Measurements from ENCODE around the gene TAC3.
A peak's percentile ranks its signal among the peaks of the same experiment; 100 is the strongest.
"Not testable (repeated sequence)": the region's sequence is repeated elsewhere in the genome, so short reads cannot be mapped to it uniquely, and the experiment has no call there.

The TAC3 gene

DNA sequence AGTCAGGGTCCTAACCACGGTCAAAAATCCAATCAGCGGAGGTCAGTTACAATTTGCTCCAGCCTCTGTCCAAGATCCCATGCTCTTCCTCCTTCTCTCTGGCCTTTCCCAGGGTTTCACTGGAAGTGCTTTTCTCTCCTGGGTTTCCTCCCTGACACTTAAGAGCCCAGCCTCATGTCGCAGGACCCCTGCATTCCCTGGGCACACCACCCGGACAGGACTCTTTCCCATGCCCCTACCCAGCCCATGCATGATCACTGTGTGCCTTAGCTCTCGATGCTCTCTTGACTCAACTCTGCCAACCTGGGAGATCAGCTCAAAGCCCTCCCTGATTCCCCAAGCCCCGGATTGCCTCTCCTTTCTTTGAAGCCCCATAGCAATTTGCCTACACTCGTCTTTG, 15.5 kb upstream of the TAC3 start:
- no peak for DNase-seq

DNA sequence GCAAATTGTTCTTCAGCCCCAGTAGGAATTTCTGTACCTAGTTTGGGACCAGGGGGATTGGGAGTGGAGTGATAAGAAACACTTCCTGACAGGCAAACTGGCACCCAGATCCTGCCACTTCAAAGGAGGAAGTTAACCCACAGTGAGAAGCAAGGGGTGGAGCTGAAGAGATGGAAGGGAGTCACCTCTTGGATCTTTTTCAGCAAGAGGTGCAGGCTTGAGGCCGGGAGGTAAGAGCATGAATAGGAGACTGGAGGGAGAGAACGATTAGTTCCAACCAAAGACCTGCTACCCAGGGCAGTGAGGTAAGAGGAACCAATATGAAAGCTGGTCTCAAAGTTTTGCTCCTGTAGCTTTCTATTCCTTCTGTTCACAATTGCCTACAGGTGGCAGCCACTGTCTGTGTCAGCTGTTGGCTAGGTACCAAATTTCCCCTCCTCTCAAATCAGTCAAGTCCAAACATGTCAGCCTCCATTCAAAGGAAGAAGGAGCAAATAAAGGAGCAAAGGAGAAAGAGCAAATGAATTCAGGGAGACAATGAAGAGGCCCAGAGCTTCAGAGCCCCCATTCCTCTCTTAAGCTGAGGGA, 14.9 kb upstream of the TAC3 start:
- DNase-seq: peak; percentile 56

DNA sequence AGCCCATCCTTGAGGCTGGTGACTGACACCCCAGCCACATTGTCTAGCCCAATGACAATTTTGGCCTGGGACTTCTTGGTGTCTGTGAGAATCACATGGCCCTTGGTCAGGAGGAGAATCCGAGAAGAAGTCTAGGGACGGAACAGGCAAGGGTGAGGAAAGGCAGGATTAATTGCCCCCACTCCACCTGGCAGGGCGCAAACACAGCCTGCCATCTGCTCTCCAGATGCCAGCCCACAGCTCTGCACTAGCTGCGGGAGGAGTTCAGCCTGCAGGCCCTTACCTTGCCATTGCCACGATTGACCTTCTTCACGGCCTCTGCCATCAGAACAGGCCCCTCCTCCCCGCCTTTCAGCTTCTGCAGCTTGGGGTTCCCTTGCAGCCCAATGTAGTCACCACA, 13.1 kb upstream of the TAC3 start:
- no peak for DNase-seq

DNA sequence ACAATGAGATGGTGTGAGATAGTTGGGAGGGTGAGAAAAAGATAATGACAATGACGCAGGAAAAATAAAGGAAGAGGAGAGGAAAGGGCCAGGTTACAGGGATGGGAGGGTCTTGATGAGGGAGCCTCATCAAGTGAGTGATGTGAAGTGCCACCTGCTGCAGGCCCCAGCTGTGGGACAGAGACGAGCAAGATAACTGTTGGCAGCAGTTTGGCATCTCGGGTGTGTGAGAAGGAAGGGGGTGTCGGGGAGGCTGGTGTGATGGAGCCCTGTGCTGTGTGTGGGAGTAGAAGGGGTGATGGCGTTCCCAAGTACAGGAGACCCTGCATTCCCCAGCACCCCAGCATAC, 11.4 kb upstream of the TAC3 start:
- no peak for DNase-seq

DNA sequence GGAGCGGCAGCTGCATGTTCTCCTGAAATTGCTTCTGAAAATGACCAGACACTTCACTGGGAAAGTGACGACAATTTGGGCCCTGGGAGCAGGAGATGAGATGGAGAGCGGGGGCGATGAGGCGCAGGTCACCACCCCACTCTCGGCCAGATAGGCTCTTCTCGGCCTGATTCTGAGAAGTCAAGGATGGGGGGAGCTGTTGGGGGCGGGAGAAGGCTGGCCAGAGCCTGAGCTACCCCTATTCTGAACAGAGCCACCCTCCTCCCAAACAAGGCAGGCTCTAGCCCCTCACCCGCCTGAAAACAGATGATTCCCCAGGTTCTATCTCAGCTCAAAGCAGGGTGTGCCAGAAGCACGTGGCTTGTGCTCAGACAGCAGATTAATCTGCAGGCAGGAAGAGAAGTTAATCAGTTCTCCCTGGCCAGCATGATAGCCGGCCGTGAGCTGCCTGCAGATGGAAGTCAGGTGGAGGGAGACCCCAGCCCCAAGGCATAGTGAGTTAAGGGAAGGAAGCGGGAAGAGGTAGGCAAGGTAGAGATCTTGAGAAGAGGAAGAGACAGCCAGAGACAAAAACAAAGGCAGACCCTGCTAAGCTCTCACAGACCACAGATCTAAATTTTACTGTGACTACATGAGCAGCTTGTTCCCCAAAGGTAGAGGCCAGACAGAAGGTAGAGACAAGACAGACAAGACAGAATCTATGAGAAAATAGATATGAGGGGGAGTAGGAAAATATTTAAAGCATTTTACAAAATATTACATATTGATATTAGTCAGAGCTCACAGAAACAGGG, 10.9 kb upstream of the TAC3 start:
- no peak for DNase-seq

GRCh38 chr12:57025196-57025595, 8.9 kb upstream of the TAC3 start:
- no peak for DNase-seq

GRCh38 chr12:57022324-57022723, 6.0 kb upstream of the TAC3 start:
- DNase-seq: not testable (repeated sequence)

- DNase-seq: no peak
These were observed 3.8 kb upstream of the TAC3 start for GRCh38 chr12:57019983-57020719.

DNA sequence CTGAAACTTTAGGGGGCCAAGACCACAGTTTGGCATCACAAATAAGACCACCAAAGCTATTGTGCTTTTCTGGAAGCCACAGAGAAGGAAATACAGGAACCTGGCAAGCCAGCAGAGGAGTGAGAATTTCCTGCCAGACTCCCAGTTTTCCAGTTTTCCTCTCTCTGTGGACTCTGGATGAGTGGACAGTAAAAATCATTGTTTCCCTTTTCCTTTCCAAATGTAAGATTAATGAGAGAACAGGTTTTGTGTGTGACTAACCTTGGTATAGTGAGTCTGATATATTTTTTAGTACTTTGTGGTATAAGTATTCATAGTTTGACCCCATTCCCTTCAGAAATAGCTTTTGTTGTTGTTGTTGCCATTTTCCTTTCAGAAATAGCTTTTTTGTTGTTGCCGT, 2.6 kb upstream of the TAC3 start:
- no peak for DNase-seq

DNA sequence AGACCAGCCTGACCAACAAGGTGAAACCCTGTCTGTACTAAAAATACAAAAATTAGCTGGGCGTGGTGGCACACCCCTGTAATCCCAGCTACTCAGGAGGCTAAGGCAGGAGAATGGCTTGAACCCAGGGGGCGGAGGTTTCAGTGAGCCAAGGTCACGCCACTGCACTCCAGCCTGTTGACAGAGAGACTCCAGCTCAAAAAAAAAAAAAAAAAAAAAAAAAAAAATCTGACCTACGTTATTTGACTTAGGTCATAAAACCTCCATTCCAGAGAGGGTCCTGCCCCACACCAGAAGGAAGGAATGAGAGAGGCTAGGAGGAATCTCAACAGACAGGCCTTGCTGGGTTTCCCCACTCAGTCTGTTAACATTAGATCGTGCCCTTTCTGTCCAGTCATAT, 2.0 kb upstream of the TAC3 start:
- DNase-seq: not testable (repeated sequence)

GRCh38 chr12:57012600-57013465, 3.5 kb downstream of the TAC3 start:
- no peak for DNase-seq

- no peak for DNase-seq
These were observed 4.6 kb downstream of the TAC3 start for GRCh38 chr12:57011438-57012424.

DNA sequence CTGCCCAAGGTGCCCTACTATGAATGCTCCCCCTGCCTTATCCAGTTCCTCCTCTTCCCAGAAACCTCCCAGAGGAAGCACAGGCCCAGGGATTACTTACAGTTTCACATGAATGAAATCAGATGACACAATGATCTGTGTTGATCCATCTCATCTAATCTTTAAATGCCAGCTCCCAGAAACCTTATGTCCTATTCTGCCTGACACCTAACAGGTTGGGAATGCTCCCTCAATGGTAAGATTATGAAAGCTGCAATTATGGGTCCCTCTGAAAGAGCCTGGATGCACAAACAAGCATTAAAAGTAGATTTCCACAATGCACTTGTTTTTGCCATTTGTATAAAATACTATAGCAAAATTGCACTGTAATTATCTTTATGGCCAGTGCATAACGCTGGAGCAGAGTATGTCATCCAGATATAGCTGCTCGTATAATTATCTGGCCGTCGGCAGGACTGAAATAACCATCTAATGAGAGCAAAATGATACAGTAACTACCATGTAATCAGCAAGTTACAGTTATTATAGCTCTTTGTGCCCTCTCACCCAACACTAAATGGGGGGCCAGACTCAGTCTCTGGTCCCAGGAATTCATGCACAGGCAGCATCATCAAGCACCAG, 5.6 kb downstream of the TAC3 start:
- no peak for DNase-seq

- no peak for DNase-seq
These were observed 6.2 kb downstream of the TAC3 start for GRCh38 chr12:57009949-57010626.

GRCh38 chr12:57008178-57008577, 8.2 kb downstream of the TAC3 start:
- peak; percentile 13 for DNase-seq

DNA sequence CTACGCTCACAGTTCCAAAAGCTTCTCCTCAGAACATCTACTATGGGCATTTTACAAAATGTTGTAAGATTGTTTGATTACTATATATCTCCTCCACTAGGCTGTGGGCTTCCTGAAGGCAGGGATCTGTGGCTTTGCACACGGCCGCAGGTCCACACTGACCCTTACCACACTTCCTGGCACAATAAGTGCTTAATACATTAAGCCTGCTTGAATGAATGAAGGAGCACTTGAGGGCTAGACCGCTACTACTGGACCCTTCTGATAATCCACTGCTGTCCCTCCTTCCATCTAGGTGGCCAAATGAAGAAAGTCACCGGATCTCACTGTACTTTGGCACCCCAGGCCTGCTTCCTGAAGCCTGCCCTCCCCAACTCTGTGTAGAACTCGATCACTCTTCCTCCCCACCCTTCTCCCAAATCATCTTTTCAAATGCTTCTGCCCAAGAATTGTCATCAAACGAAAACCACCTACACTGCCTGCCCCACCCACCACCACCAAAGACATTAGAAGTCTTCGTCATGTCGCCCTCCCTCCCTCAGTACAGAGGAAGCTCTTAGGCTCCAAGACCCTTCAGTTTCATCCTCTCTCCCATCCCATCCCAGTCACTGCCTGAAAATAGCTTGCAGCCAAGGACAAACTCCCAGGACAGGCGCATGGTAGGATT, 9.4 kb downstream of the TAC3 start:
- no peak for DNase-seq

DNA sequence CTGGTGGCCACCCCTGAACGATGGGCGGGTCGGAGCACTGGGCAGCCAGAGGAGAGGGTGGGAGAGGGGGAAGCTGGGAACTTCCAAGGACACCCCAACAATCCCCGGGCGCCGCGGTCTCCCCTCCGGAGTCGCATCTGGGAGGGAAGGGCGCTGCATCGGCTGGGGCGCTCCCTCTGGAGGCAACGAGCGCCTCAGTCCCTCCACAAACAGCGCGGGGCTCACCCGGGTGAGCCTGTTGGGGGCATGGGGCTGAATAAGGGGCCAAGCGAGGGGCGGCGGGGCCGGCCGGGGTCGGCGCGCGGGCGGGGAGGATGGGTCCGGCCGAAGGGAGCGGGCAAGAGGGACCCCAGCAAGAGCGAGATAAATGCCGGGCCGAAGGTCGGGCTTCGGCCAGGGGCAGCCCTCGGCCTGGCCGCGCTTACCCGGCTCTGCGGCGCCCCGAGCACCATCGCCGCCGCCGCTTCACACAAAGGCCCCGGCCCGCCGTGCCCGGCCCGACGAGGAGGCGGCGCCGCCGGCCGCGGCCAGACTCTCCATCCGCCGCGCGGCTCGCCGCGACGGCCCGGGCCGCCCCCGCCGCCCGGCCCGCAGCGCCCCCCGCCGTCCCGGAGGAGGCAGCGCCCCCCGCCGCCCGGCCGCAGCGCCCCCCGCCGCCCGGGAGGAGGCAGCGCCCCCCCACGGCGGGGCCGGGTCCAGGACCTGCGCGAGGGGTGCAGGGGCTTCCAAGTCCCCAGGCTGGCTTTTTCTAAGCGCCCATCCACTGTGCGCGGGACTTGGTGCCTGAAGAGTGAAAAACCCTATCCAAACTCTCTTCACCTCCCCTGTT, 10.1 kb downstream of the TAC3 start, which contains the start of gene ZBTB39:
ZBTB39 (minus strand) TSS at position 567 of the 829 bp plus-strand sequence. CDS start 1,629 bp downstream, outside the sequence.
- no peak for DNase-seq

DNA sequence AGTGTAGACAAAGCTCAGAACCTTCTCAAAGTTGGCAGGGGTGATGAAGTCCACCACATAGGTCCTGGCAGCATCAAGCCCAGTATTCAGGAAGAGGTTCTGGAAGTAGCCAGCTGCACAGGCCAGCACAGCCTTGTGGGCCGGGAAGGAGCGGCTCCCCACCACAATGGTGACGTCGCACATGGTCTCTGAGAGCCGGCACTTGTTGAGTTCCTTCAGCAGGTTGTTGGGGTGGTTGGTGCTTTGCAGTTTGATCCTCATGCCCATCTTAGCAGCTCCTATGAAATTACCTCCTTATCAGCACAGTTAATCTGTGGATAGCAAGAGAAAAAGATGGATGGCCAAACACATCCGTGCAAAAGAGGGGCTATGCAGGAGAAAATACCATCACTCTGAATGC, 11.7 kb downstream of the TAC3 start:
- DNase-seq: no peak

- DNase-seq: no peak
These were observed 12.9 kb downstream of the TAC3 start for GRCh38 chr12:57003395-57003794.

All from DMS79 (cell line).